Neural cell (in vitro differentiated cells): ENCODE data around the gene LRRC10B. TPM values are rescaled to one million over a fixed set of nuclear protein-coding genes. Genes with fewer than 3 reads are reported as not detected.

ENCODE experiments used
- H2AFZ ChIP-seq: fragments of 200-600, 300-800 bp; sonication (generic), shearing (Covaris generic); 2 replicates; pipeline ENCODE4 v1.6.0; 2014; ENCODE audit warnings: low read depth, mild to moderate bottlenecking, antibody characterized with exemption, low read length, moderate library complexity
- H3F3A ChIP-seq: fragments of 200-600 bp; shearing (Covaris generic); 2 replicates; pipeline ENCODE4 v1.6.1; 2016; ENCODE audit warnings: mild to moderate bottlenecking, moderate library complexity, mixed read lengths, antibody characterized with exemption, low read length; ENCODE audit not compliant: insufficient read depth, poor library complexity, severe bottlenecking
- H3K27ac ChIP-seq: fragments of 200-600, 300-800 bp; sonication (generic), shearing (Covaris generic); 2 replicates; pipeline ENCODE4 v1.5.1; 2014; ENCODE audit warnings: mild to moderate bottlenecking, low read length, moderate library complexity
- H3K27me3 ChIP-seq: fragments of 300-800, 200-600 bp; sonication (generic), shearing (Covaris generic); 2 replicates; pipeline ENCODE4 v1.6.0; 2014; ENCODE audit warnings: mild to moderate bottlenecking, low read depth, low read length, moderate library complexity; ENCODE audit not compliant: insufficient read depth
- H3K36me3 ChIP-seq: fragments of 300-800, 200-600 bp; sonication (generic), shearing (Covaris generic); 2 replicates; pipeline ENCODE4 v1.5.1; 2014; ENCODE audit warnings: mild to moderate bottlenecking, antibody characterized with exemption, low read length, moderate library complexity; ENCODE audit not compliant: insufficient read depth
- H3K4me2 ChIP-seq: fragments of 300-800, 200-600 bp; sonication (generic), shearing (Covaris generic); 2 replicates; pipeline ENCODE4 v1.6.0; 2014; ENCODE audit warnings: mild to moderate bottlenecking, low read length
- H3K4me3 ChIP-seq: fragments of 300-800, 200-600 bp; sonication (generic), shearing (Covaris generic); 2 replicates; pipeline ENCODE4 v1.5.1; 2014; ENCODE audit warnings: mild to moderate bottlenecking, low read length, moderate library complexity
- H3K79me2 ChIP-seq: fragments of 200-600 bp; shearing (Covaris generic); replicated peaks from 2 replicates; pipeline ENCODE4 v1.6.0; 2014; ENCODE audit warnings: mild to moderate bottlenecking, low read length, moderate library complexity; ENCODE audit not compliant: insufficient read depth
- H3K9ac ChIP-seq: fragments of 300-800, 200-600 bp; sonication (generic), shearing (Covaris generic); 2 replicates; pipeline ENCODE4 v1.6.1; 2016; ENCODE audit warnings: mild to moderate bottlenecking, low read length, mixed read lengths
- H3K9me2 ChIP-seq: fragments of 200-600 bp; shearing (Covaris generic); 2 replicates; pipeline ENCODE4 v1.6.1; 2016; ENCODE audit warnings: mild to moderate bottlenecking, low read length, mixed read lengths; ENCODE audit not compliant: insufficient read depth
- H3K9me3 ChIP-seq: fragments of 200-600, 300-800 bp; sonication (generic), shearing (Covaris generic); 2 replicates; pipeline ENCODE4 v1.6.1; 2016; ENCODE audit warnings: mild to moderate bottlenecking, mixed run types, low read length, moderate library complexity, mixed read lengths
- H4K20me1 ChIP-seq: fragments of 200-600 bp; shearing (Covaris generic); 2 replicates; pipeline ENCODE4 v1.6.1; 2016; ENCODE audit warnings: mild to moderate bottlenecking, mixed run types; ENCODE audit not compliant: insufficient read depth
- EP300 ChIP-seq: fragments of 450-650 bp; conservative IDR thresholded peaks from 2 replicates; pipeline ENCODE4 v1.6.1; 2014; ENCODE audit warnings: antibody characterized with exemption, mild to moderate bottlenecking, moderate library complexity; ENCODE audit not compliant: poor library complexity, severe bottlenecking
- EZH2 ChIP-seq: fragments of 200-600, 300-800 bp; shearing (Covaris generic), sonication (generic); IDR thresholded peaks from 2 replicates; pipeline ENCODE4 v1.6.1; 2014; ENCODE audit warnings: antibody characterized with exemption, low read length, borderline replicate concordance, mild to moderate bottlenecking; ENCODE audit not compliant: insufficient read depth, poor library complexity, severe bottlenecking
- MXI1 ChIP-seq: fragments of 450-650 bp; conservative IDR thresholded peaks from 2 replicates; pipeline ENCODE4 v1.6.1; 2014; ENCODE audit warnings: antibody characterized with exemption, mild to moderate bottlenecking; ENCODE audit not compliant: poor library complexity, severe bottlenecking
- POLR2AphosphoS5 ChIP-seq: IDR thresholded peaks from 2 replicates; pipeline ENCODE4 v1.6.1; 2012
- RAD21 ChIP-seq: fragments of 450-650 bp; conservative IDR thresholded peaks from 2 replicates; pipeline ENCODE4 v1.6.1; 2014; ENCODE audit warnings: antibody characterized with exemption, mild to moderate bottlenecking, moderate library complexity
- SMC3 ChIP-seq: fragments of 450-650 bp; conservative IDR thresholded peaks from 2 replicates; pipeline ENCODE4 v1.6.1; 2014; ENCODE audit warnings: antibody characterized with exemption, mild to moderate bottlenecking, moderate library complexity; ENCODE audit not compliant: poor library complexity
- TAF1 ChIP-seq: IDR thresholded peaks from 2 replicates; pipeline ENCODE4 v1.6.1; 2012; ENCODE audit warnings: low read depth
- polyA plus RNA-seq: library from polyadenylated mRNA; depleted of rRNA; stranded (reverse); fragments of >200 nt; gene quantifications from 2 replicates; pipeline ENCODE4 v1.2.3, GENCODE V29; 2014
- TF ChIP-seq, protein P1 (sequence below): fragments of 450-650 bp; IDR thresholded peaks from 2 replicates; pipeline ENCODE4 v1.5.1; 2014; ENCODE audit warnings: antibody characterized with exemption, mild to moderate bottlenecking, moderate library complexity; ENCODE audit not compliant: poor library complexity, severe bottlenecking
- TF ChIP-seq, protein P2 (sequence below): IDR thresholded peaks from 2 replicates; pipeline ENCODE4 v1.6.1; 2012; ENCODE audit warnings: borderline replicate concordance

LRRC10B gene
- polyA plus RNA-seq, 1 donor from 2014 or later: 12.4 TPM

DNA sequence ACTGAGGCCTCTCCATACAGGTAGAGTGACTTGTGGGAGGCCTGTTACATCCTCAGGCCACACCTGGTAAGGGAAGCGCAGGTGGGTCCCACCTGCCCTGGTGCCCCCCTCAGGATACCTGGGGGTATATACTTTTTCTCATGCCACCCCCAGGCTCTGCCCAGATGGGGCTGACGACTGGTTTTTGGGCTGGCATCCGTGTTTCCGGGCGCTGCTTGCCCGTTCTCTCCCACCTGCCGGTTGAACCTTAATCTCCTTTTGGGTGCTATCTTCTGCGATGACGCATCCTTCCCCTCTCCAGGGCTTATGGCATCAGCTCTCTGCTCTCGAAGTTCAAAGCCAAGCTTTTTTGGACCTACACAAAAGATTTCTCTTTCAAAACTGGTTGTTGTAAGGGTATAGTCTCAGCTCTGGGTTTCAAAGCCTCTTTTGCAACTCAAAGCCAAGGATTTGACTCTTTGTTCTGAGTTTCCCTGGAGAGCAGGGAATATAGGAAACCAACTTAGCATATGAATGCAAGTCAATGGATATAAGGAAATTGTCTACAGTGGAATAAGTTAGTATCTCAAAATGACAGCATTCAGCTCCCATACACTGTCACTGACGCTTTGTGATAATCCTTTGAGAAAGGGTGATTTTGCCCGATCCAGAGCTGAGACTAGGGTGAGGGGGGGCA is 8.6 kb upstream of the LRRC10B start:
- Histone ChIP-seq H3K27ac (peak overlapping the region; percentile 76), H2AFZ (no peak overlapping the region), H3K36me3 (no peaks in the 10 kb centered on the region), H3K9ac (peak overlapping the region; percentile 27), H3K79me2 (no peaks in the 10 kb centered on the region), H3K9me3 (no peaks in the 10 kb centered on the region), H3K27me3 (no peaks in the 10 kb centered on the region), H3K9me2 (no peaks in the 10 kb centered on the region), H3F3A (no peaks in the 10 kb centered on the region), H4K20me1 (no peaks in the 10 kb centered on the region), H3K4me3 (peak overlapping the region; percentile 22), H3K4me2 (peak overlapping the region; percentile 7)
- no peak for TF ChIP-seq RAD21
- no peak for TF ChIP-seq EZH2
- TF ChIP-seq SMC3: no peak
- no peak for TF ChIP-seq MXI1
- TF ChIP-seq TAF1: no peak
- peak; percentile 35 for TF ChIP-seq POLR2AphosphoS5
- TF ChIP-seq, protein P1, sequence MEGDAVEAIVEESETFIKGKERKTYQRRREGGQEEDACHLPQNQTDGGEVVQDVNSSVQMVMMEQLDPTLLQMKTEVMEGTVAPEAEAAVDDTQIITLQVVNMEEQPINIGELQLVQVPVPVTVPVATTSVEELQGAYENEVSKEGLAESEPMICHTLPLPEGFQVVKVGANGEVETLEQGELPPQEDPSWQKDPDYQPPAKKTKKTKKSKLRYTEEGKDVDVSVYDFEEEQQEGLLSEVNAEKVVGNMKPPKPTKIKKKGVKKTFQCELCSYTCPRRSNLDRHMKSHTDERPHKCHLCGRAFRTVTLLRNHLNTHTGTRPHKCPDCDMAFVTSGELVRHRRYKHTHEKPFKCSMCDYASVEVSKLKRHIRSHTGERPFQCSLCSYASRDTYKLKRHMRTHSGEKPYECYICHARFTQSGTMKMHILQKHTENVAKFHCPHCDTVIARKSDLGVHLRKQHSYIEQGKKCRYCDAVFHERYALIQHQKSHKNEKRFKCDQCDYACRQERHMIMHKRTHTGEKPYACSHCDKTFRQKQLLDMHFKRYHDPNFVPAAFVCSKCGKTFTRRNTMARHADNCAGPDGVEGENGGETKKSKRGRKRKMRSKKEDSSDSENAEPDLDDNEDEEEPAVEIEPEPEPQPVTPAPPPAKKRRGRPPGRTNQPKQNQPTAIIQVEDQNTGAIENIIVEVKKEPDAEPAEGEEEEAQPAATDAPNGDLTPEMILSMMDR: no peak
- TF ChIP-seq, protein P2, sequence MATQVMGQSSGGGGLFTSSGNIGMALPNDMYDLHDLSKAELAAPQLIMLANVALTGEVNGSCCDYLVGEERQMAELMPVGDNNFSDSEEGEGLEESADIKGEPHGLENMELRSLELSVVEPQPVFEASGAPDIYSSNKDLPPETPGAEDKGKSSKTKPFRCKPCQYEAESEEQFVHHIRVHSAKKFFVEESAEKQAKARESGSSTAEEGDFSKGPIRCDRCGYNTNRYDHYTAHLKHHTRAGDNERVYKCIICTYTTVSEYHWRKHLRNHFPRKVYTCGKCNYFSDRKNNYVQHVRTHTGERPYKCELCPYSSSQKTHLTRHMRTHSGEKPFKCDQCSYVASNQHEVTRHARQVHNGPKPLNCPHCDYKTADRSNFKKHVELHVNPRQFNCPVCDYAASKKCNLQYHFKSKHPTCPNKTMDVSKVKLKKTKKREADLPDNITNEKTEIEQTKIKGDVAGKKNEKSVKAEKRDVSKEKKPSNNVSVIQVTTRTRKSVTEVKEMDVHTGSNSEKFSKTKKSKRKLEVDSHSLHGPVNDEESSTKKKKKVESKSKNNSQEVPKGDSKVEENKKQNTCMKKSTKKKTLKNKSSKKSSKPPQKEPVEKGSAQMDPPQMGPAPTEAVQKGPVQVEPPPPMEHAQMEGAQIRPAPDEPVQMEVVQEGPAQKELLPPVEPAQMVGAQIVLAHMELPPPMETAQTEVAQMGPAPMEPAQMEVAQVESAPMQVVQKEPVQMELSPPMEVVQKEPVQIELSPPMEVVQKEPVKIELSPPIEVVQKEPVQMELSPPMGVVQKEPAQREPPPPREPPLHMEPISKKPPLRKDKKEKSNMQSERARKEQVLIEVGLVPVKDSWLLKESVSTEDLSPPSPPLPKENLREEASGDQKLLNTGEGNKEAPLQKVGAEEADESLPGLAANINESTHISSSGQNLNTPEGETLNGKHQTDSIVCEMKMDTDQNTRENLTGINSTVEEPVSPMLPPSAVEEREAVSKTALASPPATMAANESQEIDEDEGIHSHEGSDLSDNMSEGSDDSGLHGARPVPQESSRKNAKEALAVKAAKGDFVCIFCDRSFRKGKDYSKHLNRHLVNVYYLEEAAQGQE: peak; percentile 92
- peak; percentile 35 for TF ChIP-seq EP300

DNA sequence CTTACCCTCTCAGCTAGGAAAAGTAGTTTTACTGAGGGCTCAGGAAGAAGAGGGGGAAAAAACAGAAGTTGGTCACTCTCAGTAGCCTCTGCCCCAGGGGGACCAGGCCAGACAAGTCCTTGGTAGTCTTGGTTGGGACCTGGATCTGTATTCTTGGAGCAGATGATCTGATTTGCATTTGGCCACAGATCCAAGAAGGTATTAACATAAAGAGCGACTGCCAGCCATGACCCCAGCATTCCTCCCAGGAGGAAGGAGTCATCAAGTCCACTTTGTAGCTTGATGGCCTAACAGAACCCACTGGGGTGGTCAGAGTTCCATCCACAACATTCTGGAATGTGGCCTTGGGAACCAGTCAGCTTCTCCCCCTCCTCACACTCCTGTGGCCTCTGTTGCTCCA is 6.0 kb upstream of the LRRC10B start:
- Histone ChIP-seq H3K27ac (no peak overlapping the region), H3K79me2 (no peaks in the 10 kb centered on the region), H3K9me3 (no peaks in the 10 kb centered on the region), H3K4me2 (no peak overlapping the region), H3K9me2 (no peaks in the 10 kb centered on the region), H3K4me3 (no peak overlapping the region), H2AFZ (no peak overlapping the region), H3K9ac (no peak overlapping the region), H3F3A (no peaks in the 10 kb centered on the region), H3K36me3 (no peaks in the 10 kb centered on the region), H4K20me1 (no peaks in the 10 kb centered on the region), H3K27me3 (no peaks in the 10 kb centered on the region)
- TF ChIP-seq, protein P1: no peak
- TF ChIP-seq MXI1 (no peak), EP300 (no peak), SMC3 (no peak), TAF1 (no peak)
